ENCODE measurements around the gene RARB.

RARB gene

GRCh38 chr3:25581335-25581734 is 153.3 kb downstream of the RARB start:
- DNase-seq, result no peak

GRCh38 chr3:25581823-25582222 is 153.8 kb downstream of the RARB start:
- no peak for DNase-seq

GRCh38 chr3:25582242-25582641 is 154.2 kb downstream of the RARB start:
- DNase-seq, result no peak

GRCh38 chr3:25583343-25583742 is 155.3 kb downstream of the RARB start:
- DNase-seq, result no peak

GRCh38 chr3:25584011-25584789 is 156.1 kb downstream of the RARB start:
- DNase-seq, result no peak

- no peak for DNase-seq
Observed at GRCh38 chr3:25585361-25586166, 157.5 kb downstream of the RARB start.

GRCh38 chr3:25586167-25586505 is 158.1 kb downstream of the RARB start:
- no peak for DNase-seq

- no peak for DNase-seq
Observed at GRCh38 chr3:25586553-25586952, 158.5 kb downstream of the RARB start.

- DNase-seq, result no peak
Observed at GRCh38 chr3:25587094-25587493, 159.0 kb downstream of the RARB start.

GRCh38 chr3:25587526-25587925 is 159.5 kb downstream of the RARB start:
- DNase-seq, result no peak

- no peak for DNase-seq
Observed at GRCh38 chr3:25587975-25588374, 159.9 kb downstream of the RARB start.

GRCh38 chr3:25588441-25589103 is 160.5 kb downstream of the RARB start:
- no peak for DNase-seq

- DNase-seq, result no peak
Observed at GRCh38 chr3:25589104-25589782, 161.2 kb downstream of the RARB start.

GRCh38 chr3:25589783-25590258 is 161.8 kb downstream of the RARB start:
- no peak for DNase-seq

GRCh38 chr3:25592510-25592968 is 164.5 kb downstream of the RARB start:
- DNase-seq, result no peak

- DNase-seq, result no peak
Observed at GRCh38 chr3:25593001-25593400, 164.9 kb downstream of the RARB start.

GRCh38 chr3:25594007-25594502 is 166.0 kb downstream of the RARB start:
- DNase-seq, result peak; percentile 41

GRCh38 chr3:25597535-25598101 is 169.6 kb downstream of the RARB start:
- DNase-seq, result no peak

GRCh38 chr3:25603703-25604102 is 175.6 kb downstream of the RARB start:
- no peak for DNase-seq

GRCh38 chr3:25604107-25604805 is 176.2 kb downstream of the RARB start:
- DNase-seq, result no peak

GRCh38 chr3:25610167-25610566 is 182.1 kb downstream of the RARB start:
- DNase-seq, result no peak

GRCh38 chr3:25610779-25611178 is 182.7 kb downstream of the RARB start:
- DNase-seq, result no peak
